AML-193 (cell line): ENCODE measurements around the gene STOML2.

Experiments used
- DNase-seq, 2 experiments: peaks; one replicate each; lab custom pipeline; 2025; lab: John Stamatoyannopoulos, UW

The STOML2 gene

GRCh38 chr9:35107297-35108290, 4.7 kb upstream of the STOML2 start:
- no peak for DNase-seq

- no peak for DNase-seq
These were observed 3.4 kb upstream of the STOML2 start for GRCh38 chr9:35106343-35106730.

- no peak for DNase-seq
These were observed 2.8 kb upstream of the STOML2 start for GRCh38 chr9:35105571-35106342.

- no peak for DNase-seq
These were observed 2.2 kb upstream of the STOML2 start for GRCh38 chr9:35105126-35105525.

GRCh38 chr9:35104586-35104985, 1.7 kb upstream of the STOML2 start:
- DNase-seq: no peak

- DNase-seq: no peak
These were observed 795 bp upstream of the STOML2 start for GRCh38 chr9:35103660-35104191.

GRCh38 chr9:35102465-35102768, 514 bp downstream of the STOML2 start:
- no peak for DNase-seq

GRCh38 chr9:35097573-35097972, 5.4 kb downstream of the STOML2 start:
- DNase-seq: no peak

GRCh38 chr9:35096035-35096849, 6.7 kb downstream of the STOML2 start, which contains the start of gene PIGO:
Gene PIGO (minus strand): TSS chr9:35096591. CDS start chr9:35095565, 1,026 bp downstream.
- DNase-seq: peak; percentile 73 to 80

- DNase-seq: no peak
These were observed 11.4 kb downstream of the STOML2 start for GRCh38 chr9:35091536-35091935.

GRCh38 chr9:35089434-35089833, 13.5 kb downstream of the STOML2 start:
- DNase-seq: no peak

- DNase-seq: no peak
These were observed 17.9 kb downstream of the STOML2 start for GRCh38 chr9:35085078-35085477.

- peak; percentile 84 to 91 for DNase-seq
These were observed 23.2 kb downstream of the STOML2 start, which contains the start of gene FANCG for GRCh38 chr9:35079426-35080341. Gene FANCG (minus strand): TSS chr9:35079942. CDS start chr9:35079524, 418 bp downstream.

- DNase-seq: no peak
These were observed 23.9 kb downstream of the STOML2 start for GRCh38 chr9:35079041-35079425.

- DNase-seq: no peak
These were observed 24.9 kb downstream of the STOML2 start for GRCh38 chr9:35078066-35078465.

- no peak for DNase-seq
These were observed 26.1 kb downstream of the STOML2 start for GRCh38 chr9:35076848-35077247.

GRCh38 chr9:35075358-35075757, 27.6 kb downstream of the STOML2 start:
- DNase-seq: no peak

GRCh38 chr9:35074791-35075190, 28.1 kb downstream of the STOML2 start:
- no peak for DNase-seq

- DNase-seq: no peak
These were observed 28.8 kb downstream of the STOML2 start for GRCh38 chr9:35074141-35074540.

GRCh38 chr9:35073279-35073612, 29.7 kb downstream of the STOML2 start:
- no peak for DNase-seq
